AG10803 (cell line): ENCODE results near the gene CDH8.

Source experiments
- DNase-seq: peaks from one replicate; pipeline ENCODE4 v3.0.0; 2010; ENCODE audit warnings: low read depth
- H3K4me3 ChIP-seq: 2 replicates; pipeline ENCODE4 v1.5.1; 2011; ENCODE audit warnings: mild to moderate bottlenecking, low read length, control low read depth
- TF ChIP-seq, protein P1 (sequence below): conservative IDR thresholded peaks from 2 replicates; pipeline ENCODE4 v1.5.1; 2011; ENCODE audit warnings: mild to moderate bottlenecking, low read length, control low read depth, inconsistent platforms

CDH8 gene

DNA sequence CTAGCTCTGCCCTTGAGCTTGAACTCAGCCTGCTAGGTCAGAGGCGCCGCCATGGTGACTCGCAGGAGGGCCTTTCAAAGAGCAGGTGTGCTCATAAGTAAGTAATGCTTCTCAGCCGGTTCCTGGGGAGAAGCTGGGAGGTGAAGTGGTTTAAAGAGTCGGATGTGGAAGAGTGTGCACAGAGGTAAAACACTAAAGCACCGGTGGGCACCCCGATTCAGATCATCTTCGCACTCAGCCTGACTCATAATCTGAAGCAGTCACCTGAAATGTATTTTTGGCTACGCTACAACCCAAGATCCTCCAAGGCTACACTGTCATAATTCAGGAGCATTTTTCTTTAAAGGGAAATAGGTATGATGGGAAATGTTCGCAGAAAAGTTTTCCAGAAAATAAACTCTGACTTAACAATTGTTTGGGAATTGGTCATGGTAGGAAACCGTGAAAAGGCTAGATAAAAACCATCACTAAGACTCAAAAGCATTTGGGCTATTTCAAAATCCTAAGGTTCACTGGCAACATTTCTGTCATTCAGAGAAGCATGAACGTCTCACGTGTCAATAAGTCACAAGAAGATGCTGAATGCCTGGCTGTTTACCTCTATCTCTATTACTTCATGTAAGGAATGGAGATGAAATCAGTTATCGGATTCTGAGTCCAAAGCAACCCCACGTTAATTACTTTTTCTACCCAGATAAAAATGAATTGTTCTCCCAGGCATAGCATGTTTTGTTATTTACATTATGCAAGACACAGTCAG is 17.8 kb downstream of the CDH8 start:
- DNase-seq, result no peak
- TF ChIP-seq, protein P1, sequence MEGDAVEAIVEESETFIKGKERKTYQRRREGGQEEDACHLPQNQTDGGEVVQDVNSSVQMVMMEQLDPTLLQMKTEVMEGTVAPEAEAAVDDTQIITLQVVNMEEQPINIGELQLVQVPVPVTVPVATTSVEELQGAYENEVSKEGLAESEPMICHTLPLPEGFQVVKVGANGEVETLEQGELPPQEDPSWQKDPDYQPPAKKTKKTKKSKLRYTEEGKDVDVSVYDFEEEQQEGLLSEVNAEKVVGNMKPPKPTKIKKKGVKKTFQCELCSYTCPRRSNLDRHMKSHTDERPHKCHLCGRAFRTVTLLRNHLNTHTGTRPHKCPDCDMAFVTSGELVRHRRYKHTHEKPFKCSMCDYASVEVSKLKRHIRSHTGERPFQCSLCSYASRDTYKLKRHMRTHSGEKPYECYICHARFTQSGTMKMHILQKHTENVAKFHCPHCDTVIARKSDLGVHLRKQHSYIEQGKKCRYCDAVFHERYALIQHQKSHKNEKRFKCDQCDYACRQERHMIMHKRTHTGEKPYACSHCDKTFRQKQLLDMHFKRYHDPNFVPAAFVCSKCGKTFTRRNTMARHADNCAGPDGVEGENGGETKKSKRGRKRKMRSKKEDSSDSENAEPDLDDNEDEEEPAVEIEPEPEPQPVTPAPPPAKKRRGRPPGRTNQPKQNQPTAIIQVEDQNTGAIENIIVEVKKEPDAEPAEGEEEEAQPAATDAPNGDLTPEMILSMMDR, result no peak
- H3K4me3 ChIP-seq, result no peak overlapping the region

DNA sequence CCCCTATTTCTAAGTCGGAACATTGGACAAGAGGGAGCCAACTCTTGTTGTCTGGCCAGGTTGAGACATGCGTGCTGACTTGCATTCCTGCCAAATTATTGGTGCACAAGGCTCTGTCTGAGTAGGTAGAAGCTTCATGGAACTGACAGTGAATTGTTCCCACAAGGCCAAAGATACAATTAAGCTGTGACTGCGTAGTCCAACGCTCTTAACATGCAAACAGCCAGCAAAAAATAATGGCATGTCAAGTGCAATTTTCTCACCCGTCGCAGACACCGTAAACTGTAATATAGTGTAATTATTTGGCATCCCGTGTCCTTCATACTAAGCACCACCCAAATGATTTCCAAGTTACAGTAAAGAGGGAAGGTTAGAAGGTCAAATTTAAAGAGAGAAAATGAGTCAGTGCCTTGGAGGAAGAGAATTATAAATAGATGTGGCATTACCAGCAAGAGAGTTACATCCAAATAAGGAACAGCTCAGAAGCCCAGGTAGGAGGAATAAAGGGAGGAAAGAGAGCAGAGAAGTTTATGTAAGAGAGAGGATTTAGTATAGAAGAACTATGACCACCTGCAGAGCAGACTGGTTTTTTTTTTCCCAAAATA is 21.8 kb downstream of the CDH8 start:
- TF ChIP-seq, protein P1, result no peak
- no peak for DNase-seq

DNA sequence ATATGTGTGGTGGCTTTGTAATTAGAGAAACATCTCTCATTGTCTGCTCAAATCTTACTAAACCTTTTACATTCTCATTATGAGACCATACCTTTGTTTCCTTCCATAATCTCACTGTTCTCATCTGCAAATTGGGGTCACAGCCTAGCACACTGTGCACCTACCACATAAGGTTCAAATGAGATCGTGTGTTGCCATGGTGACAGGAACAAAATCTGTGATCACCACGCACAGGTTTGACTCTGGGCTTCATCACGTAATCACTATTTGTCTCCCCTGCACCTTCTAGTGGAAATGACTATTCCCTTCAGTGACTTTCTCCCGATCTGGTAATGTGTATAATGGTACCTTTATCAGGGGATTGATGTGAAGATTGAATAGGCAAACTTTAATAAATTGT is 26.1 kb downstream of the CDH8 start:
- no peak for DNase-seq
- H3K4me3 ChIP-seq, result no peak overlapping the region
- TF ChIP-seq, protein P1, result no peak

More for the DNA sequence above, 21.8 kb downstream of the CDH8 start:
- no peak overlapping the region for H3K4me3 ChIP-seq

DNA sequence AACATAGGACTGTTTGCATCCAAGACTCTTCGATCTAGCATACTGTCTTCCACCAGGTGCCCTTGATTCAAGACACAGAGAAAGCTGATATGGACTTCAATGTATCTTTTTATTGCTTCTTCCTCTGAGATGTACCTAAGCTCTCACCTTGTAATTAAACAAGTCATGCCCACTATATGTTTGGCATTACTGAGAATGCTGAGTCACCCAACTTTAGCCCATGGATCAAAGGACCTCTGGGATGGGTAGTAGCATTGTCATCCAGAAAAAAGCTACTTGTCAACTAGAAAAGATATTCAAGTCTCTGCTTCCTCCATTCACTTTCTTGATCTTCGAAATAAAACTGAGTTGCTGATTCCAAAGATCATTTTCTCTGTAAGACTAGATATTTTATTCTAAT is 37.8 kb downstream of the CDH8 start:
- no peak overlapping the region for H3K4me3 ChIP-seq
- DNase-seq, result no peak
- TF ChIP-seq, protein P1, result no peak

DNA sequence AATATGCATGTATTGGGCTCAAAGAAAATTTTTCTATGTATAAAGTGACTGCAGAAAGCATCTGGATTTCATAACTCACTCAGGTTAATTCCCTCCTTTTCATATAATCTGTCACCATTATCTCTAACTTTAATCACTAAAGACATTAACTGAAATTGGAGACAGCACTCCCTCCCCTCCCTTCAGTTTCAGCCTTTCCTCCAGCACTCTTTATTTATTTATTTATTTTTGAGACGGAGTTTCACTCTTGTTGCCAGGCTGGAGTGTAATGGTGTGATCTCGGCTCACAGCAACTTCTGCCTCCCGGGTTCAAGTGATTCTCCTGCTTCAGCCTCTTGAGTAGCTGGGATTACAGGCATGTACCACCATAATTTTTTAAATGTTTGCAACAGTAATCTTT is 43.1 kb downstream of the CDH8 start:
- TF ChIP-seq, protein P1, result no peak
- DNase-seq, result no peak
- no peak overlapping the region for H3K4me3 ChIP-seq

DNA sequence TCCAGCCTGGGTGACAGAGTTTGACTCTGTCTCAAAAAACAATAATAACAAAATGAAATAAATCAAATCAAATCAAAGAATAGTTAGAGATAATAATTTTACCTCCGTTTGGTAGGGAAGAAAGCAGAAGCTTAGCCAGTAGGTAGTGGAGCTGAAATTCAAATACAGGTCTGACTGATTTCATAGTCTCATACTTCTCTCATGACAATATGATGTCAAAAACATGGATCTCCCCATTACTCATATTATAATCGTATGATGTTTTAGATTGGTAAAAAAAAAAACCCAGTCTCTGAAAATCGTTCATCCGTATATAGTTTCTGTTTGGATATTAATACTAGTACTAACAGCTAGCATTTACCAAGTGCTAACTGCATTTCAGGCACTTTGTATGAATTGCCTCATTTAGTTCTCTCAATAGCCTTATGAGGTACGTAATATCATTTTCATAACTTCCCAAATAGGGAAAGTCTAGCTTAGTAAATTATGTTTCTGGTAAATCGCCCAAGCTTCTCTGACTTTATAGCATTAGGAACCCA is 48.7 kb downstream of the CDH8 start:
- DNase-seq, result no peak
- TF ChIP-seq, protein P1, result no peak
- no peak overlapping the region for H3K4me3 ChIP-seq

DNA sequence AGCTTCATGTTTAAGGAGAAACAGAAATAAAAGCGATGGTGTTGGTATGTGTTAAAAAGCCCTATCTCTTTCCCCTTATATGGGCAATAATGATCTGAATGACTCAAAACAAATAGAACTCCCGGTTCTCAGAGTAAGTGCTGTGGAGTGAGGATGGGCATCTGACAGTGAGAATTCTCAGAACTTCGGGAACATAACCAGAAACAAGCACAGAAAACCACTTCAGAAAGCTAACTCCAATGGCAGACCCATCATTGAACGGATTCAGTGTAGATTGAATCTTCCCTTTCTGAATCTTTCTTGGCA is 67.2 kb downstream of the CDH8 start:
- H3K4me3 ChIP-seq, result no peak overlapping the region
- TF ChIP-seq, protein P1, result no peak
- DNase-seq, result no peak
